Gastroesophageal sphincter (tissue), 4 donors: ENCODE data around the gene USP4. TPM values are rescaled to one million over a fixed set of nuclear protein-coding genes. Genes with fewer than 3 reads are reported as not detected.

ENCODE experiments used
- ATAC-seq: fragments of 150-250 bp; one replicate; pipeline ENCODE4 v1.9.1; 2016; ENCODE audit warnings: mild to moderate bottlenecking, moderate library complexity
- H3K27ac ChIP-seq, 4 donors: fragments of 200-600 bp; sonication (generic) in 3 of 4; 1 replicate in 3 of 4; 2 replicates in 1 of 4; pipeline ENCODE4 v1.5.1; 2016 to 2019
- H3K27me3 ChIP-seq: fragments of 200-600 bp; sonication (generic); one replicate; pipeline ENCODE4 v1.5.1; 2019
- H3K36me3 ChIP-seq, 2 donors: fragments of 200-600 bp; sonication (generic); one replicate each; pipeline ENCODE4 v1.5.1; 2019; ENCODE audit warnings: control low read depth in 1 of 2
- H3K4me1 ChIP-seq, 3 donors: fragments of 200-600 bp; sonication (generic); 1 replicate in 2 of 3; 2 replicates in 1 of 3; pipeline ENCODE4 v1.5.1; 2016 to 2019; ENCODE audit warnings: control low read depth in 2 of 3
- H3K4me3 ChIP-seq, 2 donors: fragments of 200-600 bp; sonication (generic); one replicate each; pipeline ENCODE4 v1.5.1; 2019; ENCODE audit warnings: mild to moderate bottlenecking in 1 of 2, moderate library complexity in 1 of 2
- H3K9me3 ChIP-seq, 3 donors: fragments of 200-600 bp; sonication (generic); one replicate each; pipeline ENCODE4 v1.5.1; 2017 to 2019; ENCODE audit warnings: control low read depth in 2 of 3
- CTCF ChIP-seq, 4 experiments: fragments of 200-600 bp in 2 of 4; fragments of 450-650 bp in 2 of 4; sonication (generic) in 1 of 4; IDR thresholded peaks; one replicate each; pipeline ENCODE4 v1.5.1; 2017 to 2019; ENCODE audit warnings: antibody characterized with exemption in 4 of 4, mild to moderate bottlenecking in 2 of 4, moderate library complexity in 2 of 4
- EP300 ChIP-seq: sonication (generic); formaldehyde crosslinking; IDR thresholded peaks from one replicate; pipeline ENCODE4 v1.6.1; 2017; ENCODE audit warnings: antibody characterized with exemption, mild to moderate bottlenecking
- POLR2A ChIP-seq, 2 donors: fragments of 450-650 bp; IDR thresholded peaks; one replicate each; pipeline ENCODE4 v1.6.1; 2017; ENCODE audit warnings: antibody characterized with exemption in 2 of 2, mild to moderate bottlenecking in 2 of 2, moderate library complexity in 1 of 2
- POLR2AphosphoS5 ChIP-seq: sonication (generic); formaldehyde crosslinking; IDR thresholded peaks from one replicate; pipeline ENCODE4 v1.6.1; 2017; ENCODE audit warnings: antibody characterized with exemption
- WGBS, 2 donors: methylation state at CpG; one replicate each; pipeline ENCODE4 v1.1.5; 2018; ENCODE audit warnings: low coverage in 1 of 2; 5-methylcytosine and 5-hydroxymethylcytosine counted together
- total RNA-seq, 4 donors: library from RNA; depleted of rRNA; stranded (reverse); fragments of >200 nt; gene quantifications; one replicate each; pipeline ENCODE4 v1.1.0, GENCODE V29; 2016

USP4 gene
- total RNA-seq, 4 donors from 2014 or later, result 15.8 to 36.9 (median 29.8) TPM

- H3K36me3 ChIP-seq, result no peaks in the 10 kb centered on the region
- H3K4me1 ChIP-seq, result peaks cover 0 to 95% (median 7%) of the 10 kb centered on the region in 3 donors
- H3K4me3 ChIP-seq, result no peak overlapping the region
- 77 to 86% methylated on average over 1 of the region's 1 CpG for WGBS, 2 donors
- no peak overlapping the region for H3K27ac ChIP-seq
- ATAC-seq, result no peak
- no peaks in the 10 kb centered on the region for H3K9me3 ChIP-seq
- TF ChIP-seq POLR2AphosphoS5 (no peak), POLR2A (IDR thresholded peaks at IDR 0.05) (no peak), EP300 (no peak), CTCF (IDR thresholded peaks at IDR 0.05) (no peak)
- H3K27me3 ChIP-seq, result no peaks in the 10 kb centered on the region
These were observed 45.8 kb upstream of the USP4 start for GRCh38 chr3:49385617-49386016.

GRCh38 chr3:49383387-49383786, 43.5 kb upstream of the USP4 start:
- Histone ChIP-seq H3K27ac (no peak overlapping the region), H3K27me3 (no peaks in the 10 kb centered on the region), H3K4me3 (no peak overlapping the region), H3K4me1 (peaks cover 0 to 92% (median 15%) of the 10 kb centered on the region in 3 donors), H3K9me3 (no peaks in the 10 kb centered on the region), H3K36me3 (no peaks in the 10 kb centered on the region)
- WGBS, 2 donors, result 64 to 80% methylated on average over 2 of the region's 5 CpGs
- ATAC-seq, result no peak
- TF ChIP-seq POLR2A (IDR thresholded peaks at IDR 0.05) (no peak), POLR2AphosphoS5 (no peak), EP300 (no peak), CTCF (IDR thresholded peaks at IDR 0.05) (no peak)

GRCh38 chr3:49378249-49378895, 38.5 kb upstream of the USP4 start:
- Histone ChIP-seq H3K9me3 (no peaks in the 10 kb centered on the region), H3K4me1 (peaks cover 0 to 84% (median 9%) of the 10 kb centered on the region in 3 donors), H3K27me3 (no peaks in the 10 kb centered on the region), H3K36me3 (peaks cover 0 to 20% of the 10 kb centered on the region in 2 donors), H3K4me3 (no peak overlapping the region), H3K27ac (no peak overlapping the region)
- TF ChIP-seq POLR2AphosphoS5, result no peak
- TF ChIP-seq POLR2A (IDR thresholded peaks at IDR 0.05), result no peak
- 64 to 65% methylated on average over 10 to 11 of the region's 11 CpGs for WGBS, 2 donors
- peak; percentile 61 for ATAC-seq

- no peak overlapping the region for H3K27ac ChIP-seq
- no peak overlapping the region for H3K4me3 ChIP-seq
- 57 to 60% methylated on average over 1 of the region's 1 CpG for WGBS, 2 donors
- H3K27me3 ChIP-seq, result no peaks in the 10 kb centered on the region
- peaks cover 0 to 29% of the 10 kb centered on the region in 2 donors for H3K36me3 ChIP-seq
- peak; percentile 50 for ATAC-seq
- TF ChIP-seq CTCF (IDR thresholded peaks at IDR 0.05), result no peak
- no peak for TF ChIP-seq POLR2A (IDR thresholded peaks at IDR 0.05)
- TF ChIP-seq EP300, result no peak
- no peak for TF ChIP-seq POLR2AphosphoS5
- peaks cover 0 to 79% (median 9%) of the 10 kb centered on the region in 3 donors for H3K4me1 ChIP-seq
- H3K9me3 ChIP-seq, result no peaks in the 10 kb centered on the region
These were observed 37.6 kb upstream of the USP4 start for GRCh38 chr3:49377483-49377882.

- H3K27me3 ChIP-seq, result no peaks in the 10 kb centered on the region
- no peak for ATAC-seq
- no peak overlapping the region for H3K4me3 ChIP-seq
- H3K36me3 ChIP-seq, result peaks cover 0 to 82% of the 10 kb centered on the region in 2 donors
- H3K9me3 ChIP-seq, result no peaks in the 10 kb centered on the region
- peaks cover 0 to 47% (median 0%) of the 10 kb centered on the region in 3 donors for H3K4me1 ChIP-seq
- H3K27ac ChIP-seq, result no peak overlapping the region
- TF ChIP-seq CTCF (IDR thresholded peaks at IDR 0.05), result no peak
These were observed 32.1 kb upstream of the USP4 start for GRCh38 chr3:49371946-49372345.
